HG02763 (cell line): Measurements from ENCODE around the gene INO80.
"Not testable (repeated sequence)": the region's sequence is repeated elsewhere in the genome, so short reads cannot be mapped to it uniquely, and the experiment has no call there.

Source experiments
- ATAC-seq: cut with Tn5 transposase; IDR thresholded peaks from one replicate; pipeline ENCODE4 v1.9.1; 2021; ENCODE audit warnings: mild to moderate bottlenecking, moderate library complexity; ENCODE audit not compliant: unreplicated experiment

The INO80 gene

GRCh38 chr15:40954158-40954848 lies 161.8 kb downstream of the INO80 start:
- ATAC-seq: not testable (repeated sequence)

- ATAC-seq: no peak
Observed at GRCh38 chr15:40953713-40954074, 162.4 kb downstream of the INO80 start.

- ATAC-seq: peak; percentile 95
Observed at GRCh38 chr15:40952901-40953712, 163.0 kb downstream of the INO80 start, which contains the start of gene CHAC1. CHAC1 (plus strand) TSS chr15:40953471; CDS start chr15:40953584, 113 bp downstream.

- no peak for ATAC-seq
Observed at GRCh38 chr15:40952301-40952900, 163.7 kb downstream of the INO80 start.

- ATAC-seq: no peak
Observed at GRCh38 chr15:40951764-40952163, 164.3 kb downstream of the INO80 start.

GRCh38 chr15:40949756-40950207 lies 166.3 kb downstream of the INO80 start:
- no peak for ATAC-seq

- no peak for ATAC-seq
Observed at GRCh38 chr15:40948706-40949473, 167.2 kb downstream of the INO80 start.

GRCh38 chr15:40944510-40945296 lies 171.4 kb downstream of the INO80 start:
- no peak for ATAC-seq

GRCh38 chr15:40943764-40944365 lies 172.2 kb downstream of the INO80 start:
- ATAC-seq: no peak

- no peak for ATAC-seq
Observed at GRCh38 chr15:40942878-40943277, 173.2 kb downstream of the INO80 start.

- peak; percentile 2 for ATAC-seq
Observed at GRCh38 chr15:40942337-40942854, 173.7 kb downstream of the INO80 start.

GRCh38 chr15:40941528-40942336 lies 174.3 kb downstream of the INO80 start:
- peak; percentile 64 for ATAC-seq

GRCh38 chr15:40941068-40941527 lies 175.0 kb downstream of the INO80 start:
- ATAC-seq: no peak

GRCh38 chr15:40940296-40940801 lies 175.7 kb downstream of the INO80 start:
- ATAC-seq: no peak

- no peak for ATAC-seq
Observed at GRCh38 chr15:40938536-40938870, 177.6 kb downstream of the INO80 start.

GRCh38 chr15:40937762-40938535 lies 178.1 kb downstream of the INO80 start:
- no peak for ATAC-seq
